MV-4-11 (cell line): ENCODE data around the gene NID1.

Source experiments
- DNase-seq: peaks from one replicate; lab custom pipeline; 2025; lab: John Stamatoyannopoulos, UW

The NID1 gene

DNA sequence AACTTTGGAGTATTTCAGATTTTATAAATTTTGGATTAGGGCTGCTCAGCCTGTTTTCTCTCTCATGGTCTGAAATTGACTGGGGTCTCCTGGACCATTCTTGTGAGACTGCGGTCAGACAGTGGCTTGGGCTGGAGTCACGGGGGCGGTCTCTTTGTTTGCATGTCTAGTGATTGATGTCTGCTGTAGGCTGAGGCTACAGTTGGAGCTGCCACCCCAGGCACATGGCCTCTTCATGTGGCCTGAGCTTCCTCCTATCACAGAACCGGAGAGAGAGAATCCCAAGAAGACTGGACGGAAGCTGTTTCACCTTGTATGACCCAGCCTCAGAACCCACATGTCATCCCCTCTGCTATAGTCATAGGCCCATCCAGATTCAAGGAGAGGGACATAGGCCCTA, 96.1 kb downstream of the NID1 start:
- no peak for DNase-seq

DNA sequence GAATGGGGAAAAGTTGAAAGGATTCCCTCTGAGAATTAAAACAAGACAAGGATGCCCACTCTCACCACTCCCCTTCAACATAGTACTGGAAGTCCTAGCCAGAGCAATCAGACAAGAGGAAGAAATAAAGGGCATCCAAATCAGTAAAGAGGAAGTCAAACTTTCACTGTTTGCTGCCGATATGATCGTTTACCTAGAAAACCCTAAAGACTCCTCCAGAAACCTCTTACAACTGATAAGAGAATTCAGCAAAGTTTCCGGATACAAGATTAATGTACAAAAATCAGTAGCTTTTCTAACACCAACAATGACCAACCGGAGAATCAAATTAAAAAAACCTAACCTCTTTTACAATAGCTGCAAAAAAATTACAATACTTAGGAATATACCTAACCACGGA, 98.8 kb downstream of the NID1 start:
- peak; percentile 21 for DNase-seq

DNA sequence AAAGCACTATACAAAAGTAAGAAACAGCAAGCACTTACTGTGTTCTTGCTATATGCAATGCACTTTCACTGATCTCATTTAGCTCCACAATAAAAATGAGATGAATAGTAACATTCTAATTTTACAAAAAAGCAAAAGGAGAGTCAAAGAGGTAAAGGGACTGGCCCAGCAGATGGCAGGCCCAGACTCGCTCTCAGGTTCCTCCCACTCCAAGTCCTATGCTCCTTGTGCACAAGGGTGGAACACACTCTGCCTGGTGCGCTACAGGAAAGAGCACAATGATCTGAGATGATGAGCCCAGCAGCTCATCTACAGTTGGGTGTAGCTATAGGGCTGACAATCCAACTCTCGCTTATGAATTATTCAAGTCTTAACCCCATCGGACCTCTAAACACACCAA, 104.1 kb downstream of the NID1 start:
- DNase-seq = no peak

DNA sequence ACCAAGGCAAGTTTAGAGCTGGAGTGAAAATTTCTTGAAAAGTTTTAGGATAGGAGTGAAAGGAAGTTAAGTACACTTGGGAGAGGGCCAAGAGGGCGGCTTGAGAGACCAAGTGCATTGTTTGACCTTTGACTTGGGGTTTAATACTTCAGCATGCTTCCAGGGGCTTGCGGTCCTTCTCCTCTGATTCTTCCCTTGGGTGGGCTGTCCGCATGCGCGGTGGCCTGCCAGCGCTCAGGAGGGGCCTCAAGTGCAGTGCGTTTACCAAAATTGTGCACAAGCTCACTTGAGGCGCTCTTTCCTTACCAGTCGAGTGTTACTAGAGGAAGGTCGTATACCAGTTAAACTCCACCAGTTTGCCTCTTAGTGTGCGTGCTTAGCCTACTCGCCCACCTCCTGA, 106.9 kb downstream of the NID1 start:
- no peak for DNase-seq

GRCh38 chr1:235955777-235956176, 109.1 kb downstream of the NID1 start:
- DNase-seq = no peak

DNA sequence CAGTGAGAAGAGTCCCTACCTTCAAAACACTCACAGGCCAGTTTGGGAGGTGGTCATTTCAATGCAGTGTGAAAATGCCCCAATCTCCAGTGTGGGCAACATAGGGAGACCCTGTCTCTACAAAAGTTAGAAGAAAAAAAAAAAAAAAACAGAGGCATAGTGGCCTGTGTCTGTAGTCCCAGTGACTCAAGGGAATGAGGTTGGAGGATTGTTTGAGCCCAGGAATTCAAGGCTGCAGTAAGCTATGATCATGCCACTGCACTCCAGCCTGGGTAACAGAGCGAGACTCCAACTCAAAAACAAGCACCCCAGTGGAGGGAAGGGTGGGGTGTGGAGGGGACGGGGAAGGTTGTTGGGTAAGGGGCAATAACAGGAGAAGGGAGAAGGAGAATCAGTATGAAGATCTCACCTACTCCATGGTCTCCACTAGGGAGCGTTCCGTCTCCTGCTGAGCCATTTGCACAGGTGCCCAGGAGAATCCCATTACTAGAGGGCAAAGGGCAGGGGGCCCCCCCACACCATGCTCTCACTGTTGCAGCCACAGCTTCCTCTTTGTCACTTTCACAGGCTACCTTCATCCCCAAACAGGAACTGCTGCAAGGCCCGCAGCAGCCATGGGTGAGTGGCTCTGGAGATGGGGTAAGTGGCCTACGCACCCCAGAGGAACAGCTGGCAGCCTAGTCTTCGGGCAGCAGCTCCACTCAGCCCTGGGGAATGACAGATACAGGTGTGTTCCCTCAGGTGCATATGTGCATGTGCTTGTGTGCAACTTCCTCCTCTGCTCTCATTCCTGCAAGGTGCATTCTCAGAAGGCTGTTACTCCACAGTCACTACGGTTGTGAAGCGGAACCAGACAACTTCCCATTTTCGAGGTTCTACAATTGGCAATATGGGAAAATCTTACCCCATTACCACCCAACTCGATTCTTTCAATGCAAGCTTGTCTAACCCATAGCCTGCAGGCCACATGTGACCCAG, 110.3 kb downstream of the NID1 start:
- DNase-seq = peak; percentile 98

GRCh38 chr1:235953801-235954200, 111.1 kb downstream of the NID1 start:
- DNase-seq = no peak

DNA sequence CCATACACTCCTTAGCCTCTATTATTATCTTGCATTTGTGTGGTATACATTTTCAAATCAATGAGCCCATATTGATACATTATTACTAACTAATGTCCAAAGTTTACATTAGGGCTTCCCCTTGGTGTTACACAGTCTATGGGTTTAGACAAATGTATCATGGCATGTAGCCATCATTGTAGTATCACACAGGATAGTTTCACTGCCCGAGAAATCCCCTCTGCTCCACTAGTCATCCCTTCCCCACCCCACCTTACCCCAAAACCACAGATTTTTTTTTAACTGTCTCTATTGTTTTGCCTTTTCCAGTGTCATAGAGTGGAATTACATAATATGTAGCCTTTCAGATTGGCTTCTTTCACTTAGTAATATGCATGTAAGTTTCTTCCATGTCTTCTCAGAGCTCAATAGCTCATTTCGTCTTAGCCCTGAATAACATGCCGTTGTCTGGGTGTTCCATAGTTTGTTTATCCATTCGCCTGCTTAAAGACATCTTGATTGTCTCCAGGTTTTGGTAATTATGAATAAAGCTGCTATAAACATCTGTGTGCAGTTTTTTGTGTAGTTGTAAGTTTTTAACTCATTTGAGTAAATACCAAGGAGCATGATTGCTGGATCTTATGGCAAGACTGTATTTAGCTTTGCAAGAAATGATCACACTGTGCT, 111.8 kb downstream of the NID1 start:
- peak; percentile 47 for DNase-seq

GRCh38 chr1:235951661-235952060, 113.2 kb downstream of the NID1 start:
- DNase-seq = no peak

DNA sequence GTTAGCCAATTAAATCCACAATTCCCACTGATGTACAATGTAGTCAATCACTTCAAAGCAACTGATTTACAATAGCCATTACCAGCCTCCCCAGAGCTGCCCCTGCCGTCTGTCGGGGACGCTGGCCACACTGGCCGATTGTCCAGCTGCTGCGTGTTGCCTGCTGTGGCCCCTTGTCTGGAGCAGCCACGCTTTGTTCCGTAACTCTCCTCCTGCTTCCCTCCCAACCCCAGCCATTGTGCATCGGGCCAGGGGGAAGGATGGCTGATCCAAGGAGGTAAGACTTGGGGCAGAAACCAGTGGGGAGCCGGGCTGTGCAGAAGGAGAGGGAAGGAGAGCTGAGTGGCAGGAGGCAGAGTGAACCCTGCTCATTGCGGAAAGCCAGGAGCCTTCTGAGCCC, 114.6 kb downstream of the NID1 start:
- DNase-seq = no peak

DNA sequence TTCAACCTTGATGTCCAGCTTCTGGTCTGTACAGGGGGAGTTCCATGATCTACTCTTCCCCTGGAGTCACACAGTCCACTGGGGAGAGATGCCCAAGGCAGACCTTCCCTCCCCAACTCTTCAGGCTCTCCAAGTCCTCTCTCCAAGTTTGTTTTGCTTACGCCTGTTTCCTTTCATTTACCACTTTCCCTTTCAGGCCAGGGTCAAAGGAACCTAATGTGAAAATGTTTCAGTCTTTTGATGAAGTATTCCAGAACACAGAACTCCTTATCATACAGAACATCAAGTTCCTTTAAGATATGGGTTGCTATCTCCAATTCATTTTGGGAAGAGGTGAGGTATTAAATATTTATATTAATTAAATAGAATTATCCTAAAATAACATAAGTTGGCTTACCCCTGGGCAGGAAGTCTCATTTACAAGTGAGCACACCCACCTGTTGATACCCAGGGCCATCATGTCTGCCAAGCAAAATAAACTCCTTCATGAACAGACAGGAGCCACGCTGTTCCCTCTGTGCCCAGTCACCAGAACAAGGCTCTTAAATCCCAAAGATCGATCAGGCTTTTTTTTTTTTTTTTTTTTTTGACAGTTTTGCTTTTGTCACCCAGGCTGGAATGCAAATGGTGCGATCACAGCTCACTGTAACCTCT, 116.0 kb downstream of the NID1 start:
- no peak for DNase-seq

GRCh38 chr1:235947989-235948388, 116.9 kb downstream of the NID1 start:
- DNase-seq = no peak

GRCh38 chr1:235946571-235946981, 118.3 kb downstream of the NID1 start:
- DNase-seq = peak; percentile 93

DNA sequence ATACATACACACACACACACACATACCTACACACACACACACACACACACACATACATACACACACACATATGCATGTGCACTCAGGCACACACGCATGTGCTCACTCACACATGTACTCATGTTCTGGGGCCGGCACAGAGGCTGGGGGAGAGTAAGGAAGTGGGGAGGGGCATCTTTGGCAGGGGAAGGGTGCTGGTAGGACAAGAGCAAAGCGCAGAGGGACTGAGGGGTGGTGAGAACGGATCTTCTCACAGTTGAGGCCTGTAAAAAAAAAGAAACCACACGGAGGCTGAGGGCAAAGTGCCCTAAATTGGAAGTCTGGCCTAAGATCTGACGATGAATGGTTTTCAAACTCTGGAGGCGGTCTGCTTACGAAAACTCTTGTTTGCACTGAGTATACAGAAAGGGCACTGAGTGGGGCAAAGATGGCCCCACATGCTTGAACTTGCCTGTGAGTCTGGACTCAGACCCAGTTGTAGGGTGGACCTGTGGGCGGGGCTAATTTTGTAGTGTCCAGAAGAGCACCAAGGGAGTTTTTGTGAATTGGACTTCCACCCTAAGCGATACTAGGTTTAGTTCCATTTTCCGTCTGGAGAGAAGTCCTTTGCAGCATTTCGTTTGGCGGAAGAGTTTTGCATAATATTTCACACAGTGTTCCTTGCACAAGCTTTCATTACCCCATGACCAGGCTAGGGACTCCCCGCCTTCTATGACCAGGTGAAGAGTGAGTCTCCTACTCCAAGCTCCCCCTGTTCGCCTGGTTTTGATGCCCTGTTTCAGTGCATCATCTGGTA, 118.9 kb downstream of the NID1 start:
- peak; percentile 94 for DNase-seq

DNA sequence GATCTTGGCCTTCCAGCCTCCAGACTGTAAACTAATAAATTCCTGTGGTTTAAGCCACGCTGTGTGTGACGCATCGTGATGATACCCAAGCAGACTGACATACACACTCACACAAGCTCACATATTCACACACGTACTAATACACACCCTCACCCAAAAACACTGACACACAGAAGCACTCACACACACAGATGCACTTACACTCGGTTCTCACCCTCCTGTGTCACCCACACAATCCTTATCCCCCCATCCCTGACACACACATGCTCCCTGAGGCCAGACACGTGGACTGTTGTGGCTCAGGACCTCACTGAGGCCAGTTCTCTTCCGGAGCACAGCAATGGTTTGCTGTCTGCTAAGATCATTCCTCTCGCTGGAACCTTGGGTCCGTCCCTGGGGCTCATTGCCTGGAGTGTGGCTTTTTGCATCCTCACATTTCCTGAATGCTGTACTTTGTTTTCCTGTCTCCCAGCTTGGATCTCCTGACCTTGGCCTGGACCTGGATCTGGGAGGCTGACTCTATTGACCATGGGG, 121.2 kb downstream of the NID1 start:
- DNase-seq = peak; percentile 75

DNA sequence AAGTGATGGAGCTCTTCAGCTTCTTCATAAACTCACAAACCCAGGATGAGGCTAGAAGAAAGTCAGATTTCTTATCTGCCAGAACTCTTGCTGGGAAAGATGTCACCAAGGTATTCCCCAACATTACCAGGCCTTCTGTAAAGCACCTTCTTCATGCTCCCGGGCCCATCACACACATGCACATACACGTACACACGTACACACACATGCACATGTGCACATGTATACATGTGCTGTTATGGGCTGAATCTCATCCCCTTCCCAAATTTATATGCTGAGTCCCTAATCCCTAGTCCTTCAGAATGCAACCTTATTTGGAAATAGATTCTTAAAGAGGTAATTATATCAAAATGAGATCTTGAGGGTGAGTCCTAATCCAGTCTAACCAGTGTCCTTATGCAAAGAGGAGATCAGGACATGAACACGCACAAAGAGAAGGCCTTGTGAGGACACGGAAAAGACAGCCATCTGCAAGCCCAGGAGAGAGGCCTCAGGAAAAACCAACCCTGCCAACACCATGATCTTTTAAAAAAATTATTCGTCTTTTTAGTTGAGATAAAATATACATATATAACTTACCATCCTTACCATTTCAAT, 121.8 kb downstream of the NID1 start:
- no peak for DNase-seq

DNA sequence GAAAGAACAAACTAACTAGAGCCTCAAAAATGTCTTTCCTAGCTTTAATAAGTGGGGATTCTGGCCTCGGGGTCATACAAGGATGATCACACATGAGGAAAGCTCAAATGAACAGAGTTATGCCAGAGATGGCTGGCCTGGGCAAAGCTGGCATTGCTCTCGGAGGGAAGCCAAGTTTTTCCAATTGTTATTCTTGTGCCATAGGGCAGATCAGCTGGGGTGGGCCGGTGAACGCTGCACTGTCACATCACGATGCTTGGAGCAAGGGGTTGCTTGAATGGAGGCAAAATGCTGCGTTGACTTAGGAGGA, 122.3 kb downstream of the NID1 start:
- no peak for DNase-seq

- DNase-seq = peak; percentile 99
Measured at GRCh38 chr1:235941876-235942624, 122.8 kb downstream of the NID1 start.

DNA sequence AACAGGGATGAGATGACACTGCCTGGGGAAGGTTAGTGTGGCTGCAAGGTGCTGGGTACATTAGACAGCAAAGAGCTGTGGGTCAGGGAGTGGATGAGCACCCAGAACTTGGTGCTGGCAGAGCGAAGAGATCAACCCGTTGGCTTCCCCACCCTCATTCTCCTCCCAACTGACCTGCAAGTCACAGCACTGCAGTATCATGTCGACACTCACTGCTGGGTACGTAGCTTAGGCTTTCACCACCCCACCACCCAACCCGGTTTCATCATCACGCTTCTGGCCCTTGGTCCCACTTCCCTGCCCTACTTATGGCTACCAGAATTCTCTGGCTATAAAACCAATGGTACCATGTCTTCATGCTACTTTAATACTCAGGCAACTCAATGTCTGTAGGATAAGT, 124.6 kb downstream of the NID1 start:
- peak; percentile 89 for DNase-seq

DNA sequence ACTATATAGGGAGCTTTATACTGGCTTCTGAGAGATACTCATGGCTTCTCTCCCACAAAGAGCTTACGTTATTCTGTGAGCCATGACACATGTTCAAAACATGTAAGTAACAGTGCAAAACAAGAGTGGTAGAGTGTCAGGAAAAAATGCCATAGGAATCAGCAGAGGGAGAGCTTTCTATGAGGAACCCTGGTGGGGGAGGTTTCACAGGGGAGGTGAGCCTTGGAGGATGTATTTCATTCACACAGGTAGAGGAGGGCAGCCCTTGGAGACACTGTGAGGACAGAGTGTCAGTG, 125.5 kb downstream of the NID1 start:
- DNase-seq = no peak
